ENCODE measurements around the gene MRI1. TPM values are rescaled to one million over a fixed set of nuclear protein-coding genes. Genes with fewer than 3 reads are reported as not detected.
A peak's percentile ranks its signal among the peaks of the same experiment; 100 is the strongest.

The MRI1 gene
- total and polyA plus RNA-seq, 4 donors: 23.5 to 63.2 (median 29.9) TPM

- TF ChIP-seq CTCF (IDR thresholded peaks at IDR 0.05; ENCODE audit: control extremely low read depth, extremely low read depth): no peak
- no peaks in the 10 kb centered on the region for H3K9me3 ChIP-seq (ENCODE audit: control insufficient read depth in 4 of 4, insufficient read depth in 3 of 4, low read length in 3 of 4)
- H3K4me3 ChIP-seq: no peak overlapping the region
- H3K4me1 ChIP-seq (ENCODE audit: control insufficient read depth in 5 of 5, insufficient read depth in 5 of 5, low read length in 5 of 5): peaks cover 0 to 8% (median 0%) of the 10 kb centered on the region in 5 donors
- H3K27me3 ChIP-seq (ENCODE audit: control insufficient read depth in 3 of 3, insufficient read depth in 3 of 3, low read length in 2 of 3): no peaks in the 10 kb centered on the region
- H3K27ac ChIP-seq (ENCODE audit: low read depth in 1 of 2, low read length in 1 of 2): peak overlapping the region in 1 of 2 donors; percentile 63
- DNase-seq (no peak), ATAC-seq (ENCODE audit: insufficient read depth, low FRiP score) (no peak)
- no peak overlapping the region for H3K9ac ChIP-seq (ENCODE audit: insufficient read depth in 1 of 2, low read length in 2 of 2)
- peaks cover 3 to 34% (median 11%) of the 10 kb centered on the region in 4 donors for H3K36me3 ChIP-seq (ENCODE audit: control insufficient read depth in 4 of 4, insufficient read depth in 4 of 4, low read length in 4 of 4)
- WGBS, 2 donors: 92 to 95% methylated on average over 3 of the region's 3 CpGs
Measured at GRCh38 chr19:13766095-13766481, 1.8 kb downstream of the MRI1 start.

- no peak for TF ChIP-seq CTCF (IDR thresholded peaks at IDR 0.05; ENCODE audit: control extremely low read depth, extremely low read depth)
- WGBS, 2 donors: 93 to 94% methylated on average over 19 of the region's 19 CpGs
Measured at GRCh38 chr19:13768510-13768909, 4.2 kb downstream of the MRI1 start.

GRCh38 chr19:13770013-13770635, 5.8 kb downstream of the MRI1 start:
- no peak for TF ChIP-seq CTCF (IDR thresholded peaks at IDR 0.05; ENCODE audit: control extremely low read depth, extremely low read depth)
- DNase-seq: no peak

More at GRCh38 chr19:13768510-13768909, 4.2 kb downstream of the MRI1 start:
- no peak overlapping the region for H3K27ac ChIP-seq (ENCODE audit: low read depth in 1 of 2, low read length in 1 of 2)
- H3K9ac ChIP-seq (ENCODE audit: insufficient read depth in 1 of 2, low read length in 2 of 2): no peak overlapping the region
- no peaks in the 10 kb centered on the region for H3K27me3 ChIP-seq (ENCODE audit: control insufficient read depth in 3 of 3, insufficient read depth in 3 of 3, low read length in 2 of 3)
- H3K4me1 ChIP-seq (ENCODE audit: control insufficient read depth in 5 of 5, insufficient read depth in 5 of 5, low read length in 5 of 5): peaks cover 0 to 8% (median 0%) of the 10 kb centered on the region in 5 donors
- no peak overlapping the region for H3K4me3 ChIP-seq
- ATAC-seq (ENCODE audit: insufficient read depth, low FRiP score) (no peak), DNase-seq (no peak)
- H3K36me3 ChIP-seq (ENCODE audit: control insufficient read depth in 4 of 4, insufficient read depth in 4 of 4, low read length in 4 of 4): peaks cover 3 to 22% (median 9%) of the 10 kb centered on the region in 4 donors
- H3K9me3 ChIP-seq (ENCODE audit: control insufficient read depth in 4 of 4, insufficient read depth in 3 of 4, low read length in 3 of 4): no peaks in the 10 kb centered on the region

More at GRCh38 chr19:13770013-13770635, 5.8 kb downstream of the MRI1 start:
- Histone ChIP-seq H3K27me3 (ENCODE audit: control insufficient read depth in 3 of 3, insufficient read depth in 3 of 3, low read length in 2 of 3) (no peaks in the 10 kb centered on the region), H3K36me3 (ENCODE audit: control insufficient read depth in 4 of 4, insufficient read depth in 4 of 4, low read length in 4 of 4) (peaks cover 3 to 22% (median 9%) of the 10 kb centered on the region in 4 donors), H3K9ac (ENCODE audit: insufficient read depth in 1 of 2, low read length in 2 of 2) (no peak overlapping the region), H3K9me3 (ENCODE audit: control insufficient read depth in 4 of 4, insufficient read depth in 3 of 4, low read length in 3 of 4) (no peaks in the 10 kb centered on the region), H3K4me1 (ENCODE audit: control insufficient read depth in 5 of 5, insufficient read depth in 5 of 5, low read length in 5 of 5) (peaks cover 0 to 9% (median 0%) of the 10 kb centered on the region in 5 donors), H3K27ac (ENCODE audit: low read depth in 1 of 2, low read length in 1 of 2) (no peak overlapping the region), H3K4me3 (no peak overlapping the region)
- whole genome bisulfite sequencing, 2 donors: 94 to 95% methylated on average over 16 of the region's 16 CpGs
- no peak for ATAC-seq (ENCODE audit: insufficient read depth, low FRiP score)

Data from lung (tissue), 12 donors.